Measurements from ENCODE around the gene NUDT9.
"Not testable (repeated sequence)": the region's sequence is repeated elsewhere in the genome, so short reads cannot be mapped to it uniquely, and the experiment has no call there.

NUDT9 gene

GRCh38 chr4:87422104-87423052 is at the start of gene NUDT9:
Gene NUDT9 (plus strand): TSS chr4:87422573. CDS start chr4:87422906, 333 bp downstream.
- peak; percentile 93 for DNase-seq (ENCODE audit: low spot score)

GRCh38 chr4:87375719-87376291 is 46.6 kb upstream of the NUDT9 start:
- peak; percentile 41 for DNase-seq (ENCODE audit: low spot score)

GRCh38 chr4:87377816-87378215 is 44.6 kb upstream of the NUDT9 start:
- DNase-seq (ENCODE audit: low spot score) = no peak

GRCh38 chr4:87382116-87382515 is 40.3 kb upstream of the NUDT9 start:
- no peak for DNase-seq (ENCODE audit: low spot score)

GRCh38 chr4:87382931-87383330 is 39.4 kb upstream of the NUDT9 start:
- DNase-seq (ENCODE audit: low spot score) = no peak

GRCh38 chr4:87384466-87385132 is 37.8 kb upstream of the NUDT9 start:
- not testable (repeated sequence) for DNase-seq (ENCODE audit: low spot score)

GRCh38 chr4:87387237-87387636 is 35.1 kb upstream of the NUDT9 start:
- DNase-seq (ENCODE audit: low spot score) = no peak

GRCh38 chr4:87388901-87389300 is 33.5 kb upstream of the NUDT9 start:
- no peak for DNase-seq (ENCODE audit: low spot score)

- not testable (repeated sequence) for DNase-seq (ENCODE audit: low spot score)
These were observed 32.3 kb upstream of the NUDT9 start for GRCh38 chr4:87390055-87390454.

- no peak for DNase-seq (ENCODE audit: low spot score)
These were observed 31.9 kb upstream of the NUDT9 start for GRCh38 chr4:87390551-87390890.

GRCh38 chr4:87390891-87391575 is 31.3 kb upstream of the NUDT9 start, which contains the start of gene HSD17B11:
Gene HSD17B11 (minus strand): TSS chr4:87391188. CDS start chr4:87391070, 118 bp downstream.
- DNase-seq (ENCODE audit: low spot score) = peak; percentile 90

- DNase-seq (ENCODE audit: low spot score) = no peak
These were observed 30.8 kb upstream of the NUDT9 start for GRCh38 chr4:87391576-87392054.

GRCh38 chr4:87392183-87392582 is 30.2 kb upstream of the NUDT9 start:
- no peak for DNase-seq (ENCODE audit: low spot score)

- not testable (repeated sequence) for DNase-seq (ENCODE audit: low spot score)
These were observed 27.3 kb upstream of the NUDT9 start for GRCh38 chr4:87395073-87395472.

GRCh38 chr4:87395851-87396250 is 26.5 kb upstream of the NUDT9 start:
- not testable (repeated sequence) for DNase-seq (ENCODE audit: low spot score)

GRCh38 chr4:87399148-87399547 is 23.2 kb upstream of the NUDT9 start:
- DNase-seq (ENCODE audit: low spot score) = peak; percentile 33

GRCh38 chr4:87399954-87400353 is 22.4 kb upstream of the NUDT9 start:
- DNase-seq (ENCODE audit: low spot score) = no peak

- DNase-seq (ENCODE audit: low spot score) = not testable (repeated sequence)
These were observed 18.6 kb upstream of the NUDT9 start for GRCh38 chr4:87403732-87404131.

GRCh38 chr4:87405211-87405820 is 17.1 kb upstream of the NUDT9 start:
- no peak for DNase-seq (ENCODE audit: low spot score)

GRCh38 chr4:87406462-87406861 is 15.9 kb upstream of the NUDT9 start:
- DNase-seq (ENCODE audit: low spot score) = no peak

GRCh38 chr4:87406902-87407301 is 15.5 kb upstream of the NUDT9 start:
- not testable (repeated sequence) for DNase-seq (ENCODE audit: low spot score)
